HEK293T (cell line): ENCODE results near the gene SUCLG1.

ENCODE experiments used
- BHLHE40 ChIP-seq: fragments of 450-650 bp; IDR thresholded peaks from 2 replicates; pipeline ENCODE4 v1.6.1; 2016; ENCODE audit warnings: mild to moderate bottlenecking, moderate library complexity, borderline replicate concordance
- CTBP1 ChIP-seq: fragments of 450-650 bp; IDR thresholded peaks from 2 replicates; pipeline ENCODE4 v1.6.1; 2016; ENCODE audit warnings: borderline replicate concordance
- ELF4 ChIP-seq: fragments of 450-650 bp; IDR thresholded peaks from 2 replicates; pipeline ENCODE4 v1.6.1; 2017; ENCODE audit warnings: antibody characterized with exemption
- HDGF ChIP-seq: fragments of 450-650 bp; IDR thresholded peaks from 2 replicates; pipeline ENCODE4 v1.6.1; 2017; ENCODE audit warnings: antibody characterized with exemption, borderline replicate concordance
- PKNOX1 ChIP-seq: fragments of 450-650 bp; IDR thresholded peaks from 2 replicates; pipeline ENCODE4 v1.6.1; 2016
- SUZ12 ChIP-seq: fragments of 450-650 bp; IDR thresholded peaks from 2 replicates; pipeline ENCODE4 v1.6.1; 2016; ENCODE audit warnings: mild to moderate bottlenecking

GRCh38 chr2:84459944-84460429 is 907 bp upstream of the SUCLG1 start:
- TF ChIP-seq SUZ12 = no peak
- no peak for TF ChIP-seq CTBP1
- no peak for TF ChIP-seq BHLHE40
- no peak for TF ChIP-seq ELF4
- no peak for TF ChIP-seq PKNOX1
- TF ChIP-seq HDGF = no peak
